HG02759 (cell line): ENCODE measurements around the gene RIPK4.

Experiments
- ATAC-seq: cut with Tn5 transposase; IDR thresholded peaks from one replicate; pipeline ENCODE4 v1.9.1; 2021; ENCODE audit warnings: mild to moderate bottlenecking, moderate library complexity; ENCODE audit not compliant: unreplicated experiment

RIPK4 gene

GRCh38 chr21:41769933-41770332 lies 3.1 kb upstream of the RIPK4 start:
- ATAC-seq, result no peak

GRCh38 chr21:41769521-41769920 lies 2.7 kb upstream of the RIPK4 start:
- no peak for ATAC-seq

GRCh38 chr21:41769111-41769510 lies 2.3 kb upstream of the RIPK4 start:
- ATAC-seq, result no peak

- ATAC-seq, result no peak
These were observed 1.7 kb upstream of the RIPK4 start for GRCh38 chr21:41768437-41769042.

- no peak for ATAC-seq
These were observed 969 bp upstream of the RIPK4 start for GRCh38 chr21:41767606-41768436.

GRCh38 chr21:41765973-41766882 lies 624 bp downstream of the RIPK4 start:
- no peak for ATAC-seq

- ATAC-seq, result no peak
These were observed 1.4 kb downstream of the RIPK4 start for GRCh38 chr21:41765420-41765821.

- ATAC-seq, result no peak
These were observed 2.1 kb downstream of the RIPK4 start for GRCh38 chr21:41764558-41765419.

- no peak for ATAC-seq
These were observed 2.9 kb downstream of the RIPK4 start for GRCh38 chr21:41763996-41764395.

GRCh38 chr21:41763398-41763931 lies 3.4 kb downstream of the RIPK4 start:
- no peak for ATAC-seq

- no peak for ATAC-seq
These were observed 4.1 kb downstream of the RIPK4 start for GRCh38 chr21:41762753-41763152.

- no peak for ATAC-seq
These were observed 4.8 kb downstream of the RIPK4 start for GRCh38 chr21:41761934-41762635.

- no peak for ATAC-seq
These were observed 5.5 kb downstream of the RIPK4 start for GRCh38 chr21:41761211-41761933.

- ATAC-seq, result no peak
These were observed 6.4 kb downstream of the RIPK4 start for GRCh38 chr21:41760411-41760810.

GRCh38 chr21:41759926-41760325 lies 6.9 kb downstream of the RIPK4 start:
- no peak for ATAC-seq

- no peak for ATAC-seq
These were observed 7.5 kb downstream of the RIPK4 start for GRCh38 chr21:41759214-41759840.

GRCh38 chr21:41758550-41758949 lies 8.3 kb downstream of the RIPK4 start:
- ATAC-seq, result no peak

- ATAC-seq, result no peak
These were observed 10.7 kb downstream of the RIPK4 start for GRCh38 chr21:41755934-41756773.
